ENCODE data around the gene TMEM163.

DNA sequence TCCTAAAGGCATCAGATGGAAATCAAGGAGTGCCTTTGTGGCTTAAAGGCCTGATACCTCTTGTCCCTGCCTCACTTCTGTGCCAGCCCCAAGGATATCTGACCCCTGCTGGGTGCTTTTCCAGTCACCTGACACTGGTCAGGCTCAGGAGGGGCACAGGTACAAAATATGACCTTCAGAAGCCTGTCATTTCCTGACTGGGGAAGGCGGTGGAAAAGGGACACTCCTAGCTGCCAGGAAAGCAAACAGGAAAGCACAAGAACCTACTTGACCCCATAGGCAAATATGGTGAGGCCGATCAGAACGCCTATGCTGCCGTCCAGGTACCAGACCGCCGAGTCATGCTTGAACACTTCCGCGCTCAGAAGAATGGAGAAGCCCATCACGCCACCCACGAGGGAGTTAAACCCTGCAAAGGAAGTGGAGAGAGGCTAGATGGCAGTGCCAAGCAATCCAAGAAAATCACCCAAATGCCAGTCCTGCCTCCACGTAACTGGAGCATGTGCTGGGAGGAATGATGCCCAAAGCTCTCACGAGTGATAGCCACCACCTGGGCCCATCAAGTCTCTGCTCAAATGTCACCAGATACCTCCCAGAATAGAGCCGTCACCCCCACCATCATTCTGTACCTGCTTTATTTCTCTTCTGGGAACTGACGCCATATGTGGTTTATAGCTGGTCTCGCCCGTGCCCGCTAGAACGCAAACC is 260.9 kb downstream of the TMEM163 start:
- TF ChIP-seq TAF1 (IDR thresholded peaks at IDR 0.05; ENCODE audit: low read depth, low read length) = no peak
- no peak for TF ChIP-seq POLR2A (IDR thresholded peaks at IDR 0.05; ENCODE audit: low read depth, low read length)
- TF ChIP-seq SPI1 (IDR thresholded peaks at IDR 0.05; ENCODE audit: low read depth, low read length) = no peak
- TF ChIP-seq POLR2AphosphoS5 (IDR thresholded peaks at IDR 0.05; ENCODE audit: low read depth, low read length) = no peak
- no peak for TF ChIP-seq PAX5 (IDR thresholded peaks at IDR 0.05; ENCODE audit: insufficient read depth, low read length, severe bottlenecking)
